ENCODE results near the gene FBXO27.

GRCh38 chr19:39030854-39031367 lies 1.4 kb downstream of the FBXO27 start:
- TF ChIP-seq, protein P1, sequence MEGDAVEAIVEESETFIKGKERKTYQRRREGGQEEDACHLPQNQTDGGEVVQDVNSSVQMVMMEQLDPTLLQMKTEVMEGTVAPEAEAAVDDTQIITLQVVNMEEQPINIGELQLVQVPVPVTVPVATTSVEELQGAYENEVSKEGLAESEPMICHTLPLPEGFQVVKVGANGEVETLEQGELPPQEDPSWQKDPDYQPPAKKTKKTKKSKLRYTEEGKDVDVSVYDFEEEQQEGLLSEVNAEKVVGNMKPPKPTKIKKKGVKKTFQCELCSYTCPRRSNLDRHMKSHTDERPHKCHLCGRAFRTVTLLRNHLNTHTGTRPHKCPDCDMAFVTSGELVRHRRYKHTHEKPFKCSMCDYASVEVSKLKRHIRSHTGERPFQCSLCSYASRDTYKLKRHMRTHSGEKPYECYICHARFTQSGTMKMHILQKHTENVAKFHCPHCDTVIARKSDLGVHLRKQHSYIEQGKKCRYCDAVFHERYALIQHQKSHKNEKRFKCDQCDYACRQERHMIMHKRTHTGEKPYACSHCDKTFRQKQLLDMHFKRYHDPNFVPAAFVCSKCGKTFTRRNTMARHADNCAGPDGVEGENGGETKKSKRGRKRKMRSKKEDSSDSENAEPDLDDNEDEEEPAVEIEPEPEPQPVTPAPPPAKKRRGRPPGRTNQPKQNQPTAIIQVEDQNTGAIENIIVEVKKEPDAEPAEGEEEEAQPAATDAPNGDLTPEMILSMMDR (IDR thresholded peaks at IDR 0.05): no peak
- TF ChIP-seq MYC (IDR thresholded peaks at IDR 0.05; ENCODE audit: borderline replicate concordance, low read length): no peak
- TF ChIP-seq POLR2A (IDR thresholded peaks at IDR 0.05; ENCODE audit: low read length): peak; percentile 44; the same call in 1 of the 2 replicates
- no peak for TF ChIP-seq REST (IDR thresholded peaks at IDR 0.05)
